GM12872 (cell line): ENCODE results near the gene IL1A.

Experiments used
- TF ChIP-seq, protein P1 (sequence below): IDR thresholded peaks from 3 replicates; pipeline ENCODE4 v1.5.1; 2011; ENCODE audit warnings: low read depth, mild to moderate bottlenecking, low read length, moderate library complexity; ENCODE audit not compliant: insufficient read depth

Gene IL1A

DNA sequence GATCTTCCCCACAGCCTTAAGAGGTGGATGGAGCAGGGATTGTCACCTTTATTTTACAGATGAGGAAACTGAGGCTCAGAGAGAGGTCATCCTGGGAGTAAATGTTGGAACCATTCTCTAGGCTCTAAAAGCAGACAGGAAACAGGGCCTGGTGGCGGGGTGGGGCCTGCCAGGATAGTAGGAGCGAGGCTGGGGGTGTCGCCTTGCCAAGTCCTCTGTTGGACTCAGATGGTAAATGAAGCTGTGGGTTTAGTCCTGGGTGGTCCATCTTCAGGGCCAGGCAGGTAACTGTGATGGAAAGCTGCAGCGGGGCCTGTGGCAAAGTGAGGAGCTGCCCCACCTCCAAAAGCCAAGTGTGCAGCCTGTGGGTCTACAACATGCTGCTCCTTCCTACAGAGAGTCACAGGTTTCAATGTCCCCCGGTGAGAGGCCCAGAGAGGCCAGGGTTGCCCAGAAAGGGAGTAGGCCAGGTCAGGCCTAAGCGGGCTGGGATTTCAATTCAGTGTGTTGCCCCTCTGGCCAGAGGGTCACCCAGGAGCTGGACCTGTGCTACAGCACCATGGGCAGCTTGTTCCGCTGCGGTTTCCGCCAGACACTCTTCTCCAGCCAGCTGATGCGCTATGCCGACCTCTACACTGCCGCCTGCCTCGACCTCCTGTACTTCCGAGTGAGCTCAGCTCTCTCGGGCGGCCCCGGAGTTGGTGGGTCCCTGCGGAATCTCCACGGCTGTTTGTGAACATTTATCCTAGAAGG is 56.8 kb downstream of the IL1A start:
- TF ChIP-seq, protein P1, sequence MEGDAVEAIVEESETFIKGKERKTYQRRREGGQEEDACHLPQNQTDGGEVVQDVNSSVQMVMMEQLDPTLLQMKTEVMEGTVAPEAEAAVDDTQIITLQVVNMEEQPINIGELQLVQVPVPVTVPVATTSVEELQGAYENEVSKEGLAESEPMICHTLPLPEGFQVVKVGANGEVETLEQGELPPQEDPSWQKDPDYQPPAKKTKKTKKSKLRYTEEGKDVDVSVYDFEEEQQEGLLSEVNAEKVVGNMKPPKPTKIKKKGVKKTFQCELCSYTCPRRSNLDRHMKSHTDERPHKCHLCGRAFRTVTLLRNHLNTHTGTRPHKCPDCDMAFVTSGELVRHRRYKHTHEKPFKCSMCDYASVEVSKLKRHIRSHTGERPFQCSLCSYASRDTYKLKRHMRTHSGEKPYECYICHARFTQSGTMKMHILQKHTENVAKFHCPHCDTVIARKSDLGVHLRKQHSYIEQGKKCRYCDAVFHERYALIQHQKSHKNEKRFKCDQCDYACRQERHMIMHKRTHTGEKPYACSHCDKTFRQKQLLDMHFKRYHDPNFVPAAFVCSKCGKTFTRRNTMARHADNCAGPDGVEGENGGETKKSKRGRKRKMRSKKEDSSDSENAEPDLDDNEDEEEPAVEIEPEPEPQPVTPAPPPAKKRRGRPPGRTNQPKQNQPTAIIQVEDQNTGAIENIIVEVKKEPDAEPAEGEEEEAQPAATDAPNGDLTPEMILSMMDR: no peak

DNA sequence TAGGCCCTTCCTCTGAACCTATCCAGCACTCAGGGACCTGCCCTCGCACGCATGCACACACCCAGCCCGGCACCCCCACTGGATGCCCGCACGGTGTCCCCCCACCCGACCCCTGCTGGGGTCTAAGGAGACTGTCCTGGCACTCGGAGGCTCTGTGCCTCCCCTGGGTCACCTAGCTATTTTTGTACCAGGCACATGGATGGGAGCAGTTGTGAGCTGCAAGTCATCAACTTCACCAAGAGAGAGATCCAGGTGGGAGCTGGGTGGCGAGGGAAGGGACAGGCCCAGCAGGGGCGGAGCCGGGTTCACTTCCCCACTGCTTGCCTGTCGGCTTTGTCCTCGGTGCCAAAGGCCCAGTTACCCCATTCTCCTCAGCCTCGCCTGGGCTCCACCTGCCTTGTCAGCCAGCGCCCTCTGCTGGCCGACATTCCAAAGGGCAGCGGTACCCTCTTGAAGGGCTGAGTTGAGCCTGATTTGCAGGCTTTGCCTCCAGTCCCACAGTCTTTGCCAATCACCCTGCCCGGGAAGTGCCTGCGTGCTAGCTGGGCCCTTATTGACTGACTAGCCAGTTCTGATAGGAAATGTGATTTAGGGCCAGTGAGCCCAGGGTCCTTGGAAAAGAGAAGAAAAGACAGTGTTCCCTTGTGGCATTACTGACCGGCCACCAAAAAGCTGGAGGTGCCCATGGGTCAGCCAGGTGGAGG is 57.7 kb downstream of the IL1A start:
- TF ChIP-seq, protein P1: peak; percentile 96

DNA sequence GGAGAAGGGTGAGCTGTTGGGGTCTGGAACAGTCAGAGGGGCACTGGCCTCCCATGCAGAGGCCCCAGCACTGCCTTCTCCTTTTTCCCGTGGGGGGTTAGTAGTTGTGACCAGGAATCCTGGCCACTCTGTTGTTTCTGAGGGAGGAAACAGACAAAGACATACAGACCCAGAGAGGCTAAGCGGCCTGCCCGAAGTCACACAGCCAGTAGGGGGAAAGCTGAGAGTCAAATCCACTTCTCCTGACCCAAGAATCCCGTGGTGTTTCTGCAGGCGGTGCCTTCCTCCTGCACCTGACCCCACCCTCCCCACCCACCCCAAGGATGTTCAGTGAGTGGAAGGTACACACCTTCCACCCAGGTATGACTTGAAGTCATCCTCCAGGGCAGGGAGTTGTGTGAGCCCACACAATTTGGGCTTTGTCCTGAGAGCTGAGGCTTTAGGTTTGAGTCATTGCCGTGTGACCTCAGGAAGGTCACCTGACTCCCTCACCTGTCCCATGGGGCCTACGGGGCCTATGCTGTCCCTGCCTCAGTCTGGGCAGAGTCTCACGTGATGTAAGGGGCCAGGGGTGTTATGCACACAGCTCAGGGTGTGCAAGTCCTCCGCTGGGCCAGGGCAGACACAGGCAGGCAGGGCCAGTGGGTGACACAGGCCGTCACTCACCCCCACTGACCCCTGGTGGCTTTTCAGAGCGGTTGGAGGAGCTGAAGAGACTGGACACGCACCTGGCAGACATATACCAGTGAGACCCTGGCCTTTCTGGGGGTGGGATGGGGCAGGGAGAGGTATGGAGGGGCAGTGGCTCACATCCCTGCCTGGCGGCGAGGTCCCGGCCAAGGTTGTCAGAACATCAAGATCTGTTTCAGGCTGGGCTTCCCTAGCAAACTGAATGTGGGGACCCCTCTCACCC is 58.5 kb downstream of the IL1A start:
- TF ChIP-seq, protein P1: peak; percentile 10; the same call in 1 of the 3 replicates

DNA sequence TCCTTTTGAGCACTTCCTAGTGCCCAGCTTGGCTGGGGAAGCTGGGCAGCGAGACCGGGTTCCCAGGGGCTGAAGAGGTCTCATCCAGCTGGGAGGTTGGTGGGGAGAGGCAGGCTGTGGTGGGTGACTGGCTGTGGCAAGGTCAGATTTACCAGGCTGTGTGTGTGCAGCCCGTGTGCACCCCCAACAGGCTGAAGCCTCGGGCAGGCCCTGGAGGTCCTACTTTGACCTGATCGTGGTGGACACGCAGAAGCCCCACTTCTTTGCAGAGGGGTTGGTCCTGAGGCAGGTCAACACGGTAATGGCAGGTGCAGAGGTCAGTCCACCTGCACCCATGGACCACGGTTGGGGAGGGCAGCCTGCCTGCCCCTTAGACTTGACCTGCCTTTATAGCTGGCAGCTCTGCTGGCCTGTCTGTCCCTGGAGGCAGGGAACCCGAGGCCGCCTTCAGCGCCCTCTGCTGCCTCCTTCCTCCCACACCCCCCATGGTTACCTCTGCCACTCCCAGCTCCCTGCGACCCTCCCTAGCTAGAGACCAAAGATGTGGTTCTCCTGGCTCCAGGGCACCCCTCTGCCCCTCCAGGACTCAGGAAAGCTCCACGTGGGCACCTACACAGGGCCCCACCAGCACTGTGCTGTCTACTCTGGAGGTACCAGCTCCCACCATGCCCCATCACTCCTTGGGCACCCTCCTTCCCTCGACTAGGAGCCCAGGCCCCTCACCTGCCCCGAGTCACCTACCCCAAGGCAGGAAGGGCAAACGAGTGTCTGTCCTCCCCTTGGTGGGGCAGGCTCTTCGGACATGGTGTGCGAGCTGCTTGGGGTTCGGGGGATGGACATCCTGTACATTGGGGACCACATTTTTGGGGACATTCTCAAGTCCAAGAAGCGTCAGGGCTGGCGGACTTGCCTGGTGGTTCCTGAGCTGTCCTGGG is 59.4 kb downstream of the IL1A start:
- TF ChIP-seq, protein P1: peak; percentile 58

DNA sequence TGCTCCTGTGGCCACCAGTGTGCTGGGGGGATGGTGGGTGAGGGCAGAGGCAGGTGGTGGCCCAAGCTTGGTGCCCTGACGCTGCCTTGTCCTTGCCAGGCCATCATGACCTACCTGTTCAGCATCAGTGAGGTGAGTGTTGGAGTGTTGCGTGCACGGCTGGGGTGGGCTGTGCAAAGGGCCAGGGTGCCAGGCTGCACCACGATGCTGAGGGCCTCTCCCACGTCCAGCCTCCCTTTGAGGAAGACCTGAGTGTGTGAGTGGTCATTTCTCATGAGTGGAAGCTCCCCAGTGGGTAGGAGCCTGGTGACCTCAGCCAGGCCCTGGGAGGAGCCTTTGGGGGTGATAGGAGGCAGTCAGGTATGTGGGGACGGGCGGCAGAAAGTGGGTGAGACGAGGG is 60.3 kb downstream of the IL1A start:
- TF ChIP-seq, protein P1: no peak
